ENCODE data around the gene DENND5A. TPM values are rescaled to one million over a fixed set of nuclear protein-coding genes. Genes with fewer than 3 reads are reported as not detected.

DENND5A gene
- total and polyA plus RNA-seq, 2 of the 8 experiments (the other 6 are each of a cell fraction or from before 2014, with no cell fraction given): 65.7 to 139 TPM

GRCh38 chr11:9232482-9232881, 32.7 kb downstream of the DENND5A start:
- Histone ChIP-seq H3K4me3 (ENCODE audit: extremely low read depth in 1 of 4, insufficient read depth in 2 of 4, low read depth in 3 of 4, low read length in 4 of 4) (peak overlapping the region in 1 of 4 experiments; percentile 50; a peak in 2 of 8 replicates), H3K23me2 (ENCODE audit: low read depth, low read length) (no peaks in the 10 kb centered on the region), H3K9me3 (ENCODE audit: insufficient read depth in 2 of 2, low read depth in 1 of 2, low read length in 1 of 2) (peaks cover 6 to 11% of the 10 kb centered on the region in 2 experiments; a peak in 2 of 4 replicates), H3K4me1 (replicated peaks in 1 of 4; ENCODE audit: control insufficient read depth in 3 of 4, insufficient read depth in 4 of 4, low read length in 3 of 4) (peaks cover 15 to 27% (median 23%) of the 10 kb centered on the region in 4 experiments; a peak in 6 of 7 replicates), H4K8ac (ENCODE audit: extremely low read depth, insufficient read depth, low read length) (no peak overlapping the region), H3K27me3 (replicated peaks in 1 of 4; ENCODE audit: control insufficient read depth in 3 of 4, extremely low read depth in 1 of 4, insufficient read depth in 3 of 4, low read length in 3 of 4) (peaks cover 0 to 13% (median 0%) of the 10 kb centered on the region in 4 experiments; a peak in 4 of 7 replicates), H3K4ac (replicated peaks; ENCODE audit: insufficient read length, low read depth, low read length) (no peak overlapping the region), H4K5ac (ENCODE audit: insufficient read length, low read depth, low read length) (no peak overlapping the region), H3K79me1 (ENCODE audit: low read depth, low read length) (peaks cover 9% of the 10 kb centered on the region), H3K4me2 (ENCODE audit: insufficient read depth in 1 of 2, low read depth in 2 of 2, low read length in 2 of 2) (peak overlapping the region in 1 of 2 experiments; percentile 68; a peak in 1 of 4 replicates), H3K9ac (replicated peaks in 1 of 4; ENCODE audit: extremely low read depth in 1 of 4, low read depth in 3 of 4, low read length in 3 of 4) (no peak overlapping the region), H3K79me2 (ENCODE audit: control insufficient read depth in 1 of 2, insufficient read depth in 2 of 2, low read length in 2 of 2) (peaks cover 13 to 68% of the 10 kb centered on the region in 2 experiments), H2BK120ac (replicated peaks; ENCODE audit: low read depth, low read length) (peak overlapping the region; percentile 87), H3K14ac (ENCODE audit: insufficient read length) (no peak overlapping the region), H4K91ac (replicated peaks; ENCODE audit: insufficient read length, low read length) (peak overlapping the region; percentile 91), H2BK5ac (ENCODE audit: low read depth, low read length) (no peak overlapping the region), H3K18ac (ENCODE audit: extremely low read depth, low read length) (no peak overlapping the region), H3K56ac (replicated peaks; ENCODE audit: insufficient read length, low read depth, low read length) (no peak overlapping the region), H2BK20ac (ENCODE audit: low read length) (peak overlapping the region; percentile 13; the same call in 1 of the 2 replicates), H3K36me3 (ENCODE audit: control insufficient read depth in 2 of 4, insufficient read depth in 4 of 4, low read length in 3 of 4) (0 out of 8 replicates have a peak, but pooled peaks cover 0 to 2% (median 0%) of the 10 kb centered on the region in 4 experiments), H3K23ac (ENCODE audit: insufficient read length) (no peak overlapping the region), H2BK12ac (ENCODE audit: low read depth, low read length) (no peak overlapping the region), H3K27ac (ENCODE audit: low read depth, low read length) (no peak overlapping the region), H2BK15ac (ENCODE audit: low read length) (no peak overlapping the region), H4K20me1 (replicated peaks in 1 of 2; ENCODE audit: control insufficient read depth in 1 of 2, insufficient read depth in 2 of 2, low read length in 2 of 2) (peaks cover 13 to 15% of the 10 kb centered on the region in 2 experiments), H2AFZ (ENCODE audit: low read length) (no peak overlapping the region), H2AK5ac (ENCODE audit: low read depth, low read length) (no peak overlapping the region)
- POLR2A ChIA-PET (ENCODE audit: partially characterized antibody): interaction anchor here (1.3 kb wide), 1 partner anchor 43 kb away, joined by 3 read pairs; no protein-coding TSS in a partner anchor
- WGBS, 2 experiments (ENCODE audit: extremely low coverage in 1 of 2, insufficient coverage in 1 of 2, insufficient read length in 1 of 2, insufficient replicate concordance in 2 of 2, low coverage in 1 of 2, low lambda C conversion rate in 2 of 2, missing lambda C conversion rate in 1 of 2): 78% methylated on average over 3 of the region's 3 CpGs; no CpG with 5 or more reads in 1 of the 2 experiments
- DNase-seq (ENCODE audit: low read depth in 1 of 2, low spot score in 2 of 2) (no peak), FAIRE-seq (no peak)
- CTCF ChIA-PET (ENCODE audit: partially characterized antibody): interaction anchor here (0.6 to 1.4 kb wide), 2 partner anchors 29 to 197 kb away, joined by 3 read pairs; no protein-coding TSS in a partner anchor
- TF ChIP-seq ASH2L (IDR thresholded peaks at IDR 0.05; ENCODE audit: low read length) (no peak), TEAD4 (IDR thresholded peaks at IDR 0.05; ENCODE audit: low read depth, low read length) (no peak), KDM4A (IDR thresholded peaks at IDR 0.05; ENCODE audit: low read depth, low read length, severe bottlenecking) (no peak), TBP (IDR thresholded peaks at IDR 0.05; ENCODE audit: low read depth, low read length) (no peak), SP1 (IDR thresholded peaks at IDR 0.05; ENCODE audit: low read depth, low read length) (no peak), KDM1A (IDR thresholded peaks at IDR 0.05; ENCODE audit: borderline replicate concordance, low read length) (no peak), SIRT6 (IDR thresholded peaks at IDR 0.05; ENCODE audit: low read length) (no peak), MAFK (IDR thresholded peaks at IDR 0.05; ENCODE audit: low read depth, low read length) (no peak), SIN3A (conservative IDR thresholded peaks at IDR 0.05 in 1 of 2, IDR thresholded peaks at IDR 0.05 in 1 of 2; ENCODE audit: low read depth in 1 of 2, low read length in 2 of 2) (no peak), EZH2 (IDR thresholded peaks at IDR 0.05; ENCODE audit: low read depth, low read length, severe bottlenecking) (no peak), TAF7 (optimal IDR thresholded peaks at IDR 0.05; ENCODE audit: borderline replicate concordance, low read depth, low read length) (no peak), EGR1 (IDR thresholded peaks at IDR 0.05; ENCODE audit: borderline replicate concordance, low read depth, low read length) (no peak), BCL11A (IDR thresholded peaks at IDR 0.05; ENCODE audit: low read depth in 2 of 2, low read length in 2 of 2) (no peak), POLR2A (IDR thresholded peaks at IDR 0.05; ENCODE audit: control extremely low read depth in 1 of 2, low read depth in 2 of 2, low read length in 2 of 2) (no peak)

All from H1 (cell line).